Activated T-cell treated with anti-CD3 and anti-CD28 coated beads for 1 hour (primary cell): ENCODE measurements around the gene BABAM2.

ENCODE experiments used
- DNase-seq: peaks from one replicate; pipeline ENCODE4 v3.0.0-alpha.2; 2020; ENCODE audit warnings: low read depth

Gene BABAM2

DNA sequence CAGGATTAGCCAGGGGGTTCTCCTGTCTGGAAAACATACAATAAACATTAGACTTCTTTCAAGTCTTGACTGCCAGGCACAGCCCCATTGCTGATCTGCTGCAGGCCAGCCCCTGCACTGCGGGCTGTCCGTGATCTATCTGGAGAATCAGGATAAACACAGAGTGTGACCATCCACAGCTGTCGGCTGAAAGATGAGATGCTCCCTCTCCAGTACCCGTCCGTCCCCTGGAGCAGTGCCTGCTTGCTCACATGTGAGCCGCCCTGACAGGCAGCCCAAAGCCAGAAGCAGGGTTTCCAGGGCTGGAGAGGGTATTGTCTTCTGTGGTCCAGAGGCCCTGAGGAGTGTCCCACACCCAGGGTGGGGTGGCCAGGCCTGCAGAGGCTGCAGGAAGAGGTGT is 456.1 kb downstream of the BABAM2 start:
- no peak for DNase-seq

- DNase-seq, result no peak
These were observed 456.7 kb downstream of the BABAM2 start for GRCh38 chr2:28347193-28347592.

DNA sequence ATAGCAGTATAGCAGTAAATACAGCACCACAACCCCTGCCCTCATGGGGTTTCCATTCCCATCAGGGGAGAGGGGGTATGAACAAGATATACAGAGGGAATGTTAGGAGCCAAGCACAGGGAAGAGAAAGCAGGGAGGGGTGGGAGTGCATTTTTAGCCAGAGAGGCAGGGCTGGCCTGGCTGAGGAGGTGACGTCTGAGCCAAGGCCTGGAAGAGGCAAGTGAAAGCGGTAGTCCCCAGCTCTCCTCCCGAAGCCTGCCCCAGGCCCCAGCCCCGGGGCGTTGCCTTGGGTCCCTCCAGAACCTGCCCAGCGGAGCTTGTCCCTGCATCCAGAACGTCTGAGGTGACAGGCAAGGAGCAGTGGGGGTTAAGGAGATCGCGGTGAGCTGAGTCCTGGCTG is 457.1 kb downstream of the BABAM2 start:
- no peak for DNase-seq

- no peak for DNase-seq
These were observed 457.6 kb downstream of the BABAM2 start for GRCh38 chr2:28348149-28348567.

DNA sequence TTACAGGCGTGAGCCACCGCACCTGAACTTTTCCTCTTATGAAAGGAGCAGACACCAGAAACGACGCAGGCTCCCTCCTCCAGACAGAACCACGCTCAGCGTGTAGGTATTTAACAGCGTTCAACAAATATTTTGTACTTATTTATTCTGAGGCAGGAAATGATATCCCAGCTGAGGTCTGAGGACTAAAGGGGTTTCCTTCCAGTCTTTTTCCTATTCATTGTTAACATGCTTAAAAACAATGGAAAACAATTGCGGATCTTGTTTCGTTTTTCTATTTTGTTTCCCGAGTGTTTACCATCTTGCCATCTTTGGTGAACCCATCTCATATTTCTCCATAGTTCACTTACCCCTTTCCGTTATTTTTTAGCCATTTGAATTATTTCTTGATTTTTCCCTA is 458.4 kb downstream of the BABAM2 start:
- DNase-seq, result no peak

- no peak for DNase-seq
These were observed 459.1 kb downstream of the BABAM2 start for GRCh38 chr2:28349546-28350165.

- no peak for DNase-seq
These were observed 459.7 kb downstream of the BABAM2 start for GRCh38 chr2:28350196-28350595.

DNA sequence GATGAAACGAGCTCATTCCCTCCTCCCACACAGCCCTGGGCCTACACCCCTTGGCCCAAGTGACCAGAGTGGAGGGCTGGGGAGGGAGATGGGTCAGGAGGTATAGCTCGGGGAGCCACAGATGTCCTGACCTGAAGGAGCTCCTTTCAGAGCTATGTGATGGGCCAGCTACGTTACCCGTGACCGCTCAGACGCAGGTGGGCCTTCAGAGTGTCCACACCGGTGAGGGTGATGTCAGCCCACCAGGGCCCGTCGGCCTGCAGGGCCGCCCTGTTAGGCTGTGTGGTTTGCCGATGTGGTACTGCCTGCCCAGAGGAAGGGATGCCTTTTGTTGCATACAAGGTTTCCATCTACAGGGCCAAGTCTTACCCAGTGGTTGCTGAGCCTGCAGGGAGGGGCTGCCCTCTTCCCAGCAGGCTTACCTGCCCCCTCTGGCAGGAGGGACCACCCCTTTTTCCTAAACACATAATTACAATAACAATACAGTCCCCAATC is 460.3 kb downstream of the BABAM2 start:
- DNase-seq, result no peak

DNA sequence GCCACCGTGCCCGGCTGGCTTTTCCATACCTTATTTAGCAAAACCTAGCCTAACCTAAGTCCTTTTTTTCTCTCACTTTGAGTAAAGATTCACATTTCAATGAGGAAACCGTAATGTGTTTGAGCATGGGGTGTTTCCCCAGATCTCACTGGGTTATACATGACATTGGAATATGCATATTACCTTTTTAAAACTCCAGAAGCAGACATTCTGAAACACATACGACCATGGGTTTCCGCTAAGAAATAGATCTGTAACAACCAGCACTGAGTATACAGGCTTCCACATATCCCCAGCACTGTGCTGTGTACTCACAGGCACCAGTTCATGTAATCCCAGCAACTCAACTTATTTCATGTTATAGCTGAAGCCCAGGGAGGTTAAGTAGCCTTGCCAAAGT is 461.1 kb downstream of the BABAM2 start:
- DNase-seq, result no peak

DNA sequence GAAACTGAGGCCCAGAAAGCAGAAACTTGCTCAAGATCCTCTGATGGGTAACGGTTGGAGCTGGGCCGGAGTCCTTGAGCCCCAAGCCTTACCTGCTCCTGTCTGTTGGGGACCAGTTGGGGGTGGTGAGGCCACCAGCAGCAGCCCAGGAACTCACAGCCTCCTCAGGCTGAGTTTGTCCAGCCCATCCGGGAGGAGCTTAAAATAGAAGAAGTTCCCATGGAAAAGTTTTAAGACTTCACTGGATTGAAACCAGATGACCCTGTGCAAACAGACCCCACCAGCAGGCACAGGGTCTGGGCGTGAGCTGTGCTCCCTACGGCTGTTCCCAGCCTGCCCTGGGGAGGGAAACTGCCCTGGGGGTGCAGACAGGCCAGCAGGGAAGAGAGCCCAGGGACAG is 461.6 kb downstream of the BABAM2 start:
- DNase-seq, result no peak

- no peak for DNase-seq
These were observed 462.2 kb downstream of the BABAM2 start for GRCh38 chr2:28352610-28353195.

DNA sequence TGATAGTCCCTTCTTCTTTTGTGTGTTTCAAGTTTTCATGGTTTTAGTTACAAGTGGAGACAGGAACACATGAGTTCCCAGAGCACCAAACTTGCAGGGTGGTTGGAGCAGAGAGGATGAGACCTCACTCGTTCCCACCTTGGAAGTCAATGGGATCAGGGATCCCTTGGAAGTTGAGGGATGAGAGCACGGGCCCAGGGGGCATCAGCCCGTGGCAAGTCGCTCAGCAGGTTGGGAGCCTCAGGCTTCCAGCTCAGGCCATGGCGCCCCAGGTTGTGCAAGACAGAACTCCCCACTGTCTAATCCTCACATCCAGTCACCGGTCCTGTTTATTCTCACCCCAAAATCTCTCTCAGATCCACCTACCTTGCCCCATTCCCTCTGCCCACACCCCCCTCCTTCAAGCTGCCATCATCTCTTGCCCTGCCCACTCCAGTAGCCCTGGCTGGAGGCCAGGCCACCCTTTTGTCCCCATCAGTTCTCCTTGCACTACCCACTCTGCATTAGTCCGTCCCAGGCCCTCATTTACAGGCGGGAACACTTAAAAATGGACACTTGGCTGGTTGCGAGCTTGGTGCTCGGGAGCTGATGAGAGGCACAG is 464.5 kb downstream of the BABAM2 start:
- DNase-seq, result no peak

GRCh38 chr2:28355521-28356094 is 465.1 kb downstream of the BABAM2 start:
- DNase-seq, result no peak

DNA sequence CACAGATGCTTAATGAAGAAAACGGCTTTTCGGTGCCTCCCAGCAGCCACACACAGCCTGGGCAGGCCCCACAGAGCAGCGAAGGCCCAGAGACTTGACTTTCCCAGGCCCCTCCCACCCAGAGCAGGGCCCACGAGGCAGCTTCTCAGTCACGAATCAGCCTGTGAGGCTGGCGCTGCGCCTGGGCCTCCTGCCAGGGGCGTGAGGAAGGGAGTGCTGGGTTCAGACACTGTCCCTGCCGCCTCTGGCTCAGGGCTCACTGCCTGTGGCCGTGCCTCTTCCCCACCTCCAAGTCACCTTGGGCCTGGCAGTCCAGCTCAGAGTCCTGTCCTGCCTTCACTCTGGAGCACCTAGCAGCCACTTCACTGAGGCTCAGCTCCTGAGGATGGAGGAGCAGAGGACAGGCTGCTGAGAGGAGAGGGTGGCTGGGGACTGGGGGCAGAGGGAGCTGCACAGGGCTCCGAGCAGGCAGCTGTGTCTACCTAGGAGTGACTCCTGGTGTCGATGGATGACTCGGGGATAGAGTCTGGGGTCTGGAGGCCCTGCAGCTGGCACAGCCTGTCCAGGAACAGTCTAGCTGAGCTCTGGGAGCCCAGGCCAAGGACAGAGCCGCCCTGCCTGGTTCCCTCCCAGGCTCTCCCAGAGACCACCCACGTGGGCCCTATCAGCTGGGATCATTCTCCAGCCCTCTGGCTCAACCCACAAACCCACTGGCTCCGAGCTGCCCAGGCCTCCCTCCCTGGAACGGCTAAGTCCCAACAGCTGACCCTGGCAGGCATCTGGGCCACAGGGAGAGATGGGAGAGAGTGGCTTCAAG is 465.8 kb downstream of the BABAM2 start:
- DNase-seq, result no peak

- no peak for DNase-seq
These were observed 466.5 kb downstream of the BABAM2 start for GRCh38 chr2:28357055-28357454.

GRCh38 chr2:28357948-28358667 is 467.6 kb downstream of the BABAM2 start:
- no peak for DNase-seq

- DNase-seq, result no peak
These were observed 468.2 kb downstream of the BABAM2 start for GRCh38 chr2:28358668-28359201.

- DNase-seq, result peak; percentile 59
These were observed 468.9 kb downstream of the BABAM2 start for GRCh38 chr2:28359222-28360057.

GRCh38 chr2:28360058-28360717 is 469.7 kb downstream of the BABAM2 start:
- no peak for DNase-seq

GRCh38 chr2:28360718-28361293 is 470.3 kb downstream of the BABAM2 start:
- DNase-seq, result no peak
